ENCODE measurements around the gene SLCO3A1. TPM values are rescaled to one million over a fixed set of nuclear protein-coding genes. Genes with fewer than 3 reads are reported as not detected.

The SLCO3A1 gene
- total RNA-seq, 1 experiment from 2014 or later = 5.1 TPM

- no peaks in the 10 kb centered on the region; the same call in none of the 2 replicates for H3K27me3 ChIP-seq (ENCODE audit: insufficient read depth, low read length)
- no peaks in the 10 kb centered on the region for H3K9me3 ChIP-seq (ENCODE audit: control insufficient read depth in 1 of 2, insufficient read depth in 1 of 2, low read depth in 1 of 2, low read length in 2 of 2)
- H4K20me1 ChIP-seq (ENCODE audit: insufficient read depth) = no peaks in the 10 kb centered on the region
- no peak overlapping the region for H2AFZ ChIP-seq (ENCODE audit: low read depth, low read length, poor library complexity, severe bottlenecking)
- H3K4me3 ChIP-seq (replicated peaks in 1 of 2; ENCODE audit: low read depth in 1 of 2, low read length in 2 of 2) = no peak overlapping the region
- H3K4me1 ChIP-seq (ENCODE audit: control insufficient read depth in 1 of 2, insufficient read depth in 2 of 2, low read length in 2 of 2) = no peaks in the 10 kb centered on the region
- intact Hi-C loops (cut with micrococcal nuclease) = loop anchor here (5.0 kb wide), 1 partner anchor 275 kb away; no protein-coding TSS in a partner anchor
- H3K27ac ChIP-seq (ENCODE audit: low read depth, low read length) = no peak overlapping the region
- CTCF ChIA-PET = no interaction called here
- TF ChIP-seq MAX (IDR thresholded peaks at IDR 0.05) (no peak), RAD21 (IDR thresholded peaks at IDR 0.05; ENCODE audit: low read depth) (peak; percentile 60), EGR1 (IDR thresholded peaks at IDR 0.05; ENCODE audit: low read depth) (no peak), CTCF (IDR thresholded peaks at IDR 0.05 in 2 of 3, conservative IDR thresholded peaks at IDR 0.05 in 1 of 3; ENCODE audit: borderline replicate concordance in 1 of 3, insufficient read depth in 1 of 3, low read depth in 2 of 3, low read length in 2 of 3) (0 out of 6 replicates have a peak, but pooled peaks of 1 of the 3 experiments have one; percentile 10), ZNF274 (IDR thresholded peaks at IDR 0.05; ENCODE audit: low read depth, low read length) (no peak)
- RAD21 ChIA-PET (ENCODE audit: low non-redundant PET in 1 of 2, low total read pairs in 2 of 2, uncharacterized antibody in 2 of 2, unreplicated experiment in 2 of 2) = no interaction called here
- H3K4me2 ChIP-seq (ENCODE audit: low read length) = no peak overlapping the region
- H3K9ac ChIP-seq (ENCODE audit: low read length) = no peak overlapping the region
- POLR2A ChIA-PET = no interaction called here
- ATAC-seq = no peak
- no peak for DNase-seq (ENCODE audit: low read depth, low spot score)
- BruUV-seq (replicated peaks) = no TSS peak
- no peaks in the 10 kb centered on the region for H3K36me3 ChIP-seq (ENCODE audit: control insufficient read depth in 1 of 2, insufficient read depth in 2 of 2, low read length in 2 of 2)
- no peaks in the 10 kb centered on the region for H3K9me2 ChIP-seq (ENCODE audit: insufficient read depth)
- no peaks in the 10 kb centered on the region for H3K79me2 ChIP-seq (ENCODE audit: insufficient read depth, low read length)
Measured at GRCh38 chr15:91981821-91982800, 128.6 kb downstream of the SLCO3A1 start.

All from HCT116 (cell line).